NCI-H1694 treated with DMSO at 0.1 percent for 48 hours (cell line): ENCODE results near the gene SHF.
"Not testable (repeated sequence)": the region's sequence is repeated elsewhere in the genome, so short reads cannot be mapped to it uniquely, and the experiment has no call there.

Experiments used
- DNase-seq: peaks from one replicate; lab custom pipeline; 2025; lab: John Stamatoyannopoulos, UW

Gene SHF

DNA sequence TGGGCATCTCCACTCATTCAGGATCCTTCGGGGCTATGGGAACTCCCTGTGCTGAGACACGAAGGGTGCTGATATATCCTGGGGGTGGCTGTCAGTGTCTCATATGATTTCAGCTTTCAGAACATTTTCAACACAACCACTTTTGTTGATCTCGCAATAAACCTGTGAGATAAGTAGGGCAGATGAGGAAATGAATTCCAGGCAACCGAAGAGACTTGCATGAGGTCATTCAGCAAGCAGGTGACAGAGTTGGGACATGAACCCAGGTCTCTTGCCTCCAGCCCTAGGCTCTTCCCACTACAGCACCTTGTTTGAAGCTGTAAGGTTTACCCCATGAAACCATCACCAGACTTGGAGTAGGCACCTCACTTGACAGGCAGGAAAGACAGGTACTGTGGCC is 41.4 kb downstream of the SHF start:
- no peak for DNase-seq

DNA sequence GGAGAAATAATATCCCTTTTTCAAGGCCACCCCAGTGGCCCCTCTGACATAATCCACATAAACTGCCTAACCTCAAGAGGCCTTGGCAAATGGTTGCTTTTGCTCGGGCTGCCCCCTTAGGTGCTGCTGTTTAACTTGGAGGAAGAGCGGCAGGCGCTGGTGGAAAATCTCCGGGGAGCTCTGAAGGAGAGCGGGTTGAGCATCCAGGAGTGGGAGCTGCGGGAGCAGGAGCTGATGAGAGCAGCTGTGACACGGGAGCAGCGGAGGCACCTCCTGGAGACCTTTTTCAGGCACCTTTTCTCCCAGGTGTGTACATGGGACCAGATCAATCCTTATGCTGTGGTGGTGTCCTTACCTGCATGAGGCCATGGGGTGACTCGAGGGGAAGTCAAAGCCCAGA is 43.0 kb downstream of the SHF start:
- no peak for DNase-seq

DNA sequence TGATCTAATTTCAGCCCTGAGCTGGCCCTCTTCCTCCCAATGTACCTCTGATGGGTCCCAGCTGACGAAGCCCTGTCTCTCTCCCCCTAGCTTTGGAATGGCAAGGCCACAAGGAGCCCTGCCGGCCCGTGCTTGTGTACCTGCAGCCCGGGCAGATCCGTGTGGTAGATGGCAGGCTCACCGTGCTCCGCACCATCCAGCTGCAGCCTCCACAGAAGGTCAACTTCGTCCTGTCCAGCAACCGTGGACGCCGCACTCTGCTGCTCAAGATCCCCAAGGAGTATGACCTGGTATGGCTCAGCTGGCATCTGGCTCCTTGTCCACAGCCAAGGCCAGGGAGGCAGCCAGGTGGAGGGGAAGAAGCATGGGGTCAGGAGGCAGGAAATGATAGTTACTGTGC is 43.8 kb downstream of the SHF start:
- no peak for DNase-seq

DNA sequence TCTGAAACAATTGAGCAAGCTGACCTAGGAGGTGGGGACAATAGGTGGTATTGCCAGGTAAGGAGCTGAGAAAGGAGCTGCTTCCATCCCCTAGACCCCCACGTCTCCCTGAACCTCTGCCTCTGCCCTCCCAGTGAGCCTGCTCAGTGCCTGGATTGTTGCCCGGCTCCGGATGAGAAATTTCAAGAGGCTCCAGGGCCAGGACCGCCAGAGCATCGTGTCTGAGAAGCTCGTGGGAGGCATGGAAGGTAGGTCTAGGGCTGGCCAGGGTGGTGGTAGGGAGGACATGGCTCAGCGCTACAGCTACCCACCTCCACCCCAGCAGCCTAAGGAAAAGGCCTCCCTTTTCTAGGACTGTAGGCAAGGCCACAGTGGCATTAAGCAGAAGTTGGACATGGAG is 44.7 kb downstream of the SHF start:
- DNase-seq, result no peak

DNA sequence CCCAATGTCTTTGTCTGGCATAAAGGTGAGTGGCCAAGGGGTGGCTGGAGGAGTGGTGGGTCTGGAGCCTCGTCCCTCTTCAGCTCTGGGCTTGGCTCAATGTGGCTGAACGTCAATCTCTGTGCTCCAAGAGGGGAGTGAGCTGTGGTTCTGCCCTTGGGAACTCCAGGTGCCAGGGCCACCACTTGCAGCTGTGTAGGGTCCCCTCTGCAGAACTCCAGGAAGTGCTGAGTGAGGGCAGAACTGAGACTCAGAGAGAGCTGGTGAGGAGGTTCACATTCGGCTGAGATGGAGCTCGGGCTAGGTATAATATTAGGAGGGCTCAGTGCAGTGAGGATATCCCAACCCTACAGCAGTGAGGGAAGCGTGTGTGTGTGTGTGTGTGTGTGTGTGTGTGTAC is 46.4 kb downstream of the SHF start:
- DNase-seq, result no peak

DNA sequence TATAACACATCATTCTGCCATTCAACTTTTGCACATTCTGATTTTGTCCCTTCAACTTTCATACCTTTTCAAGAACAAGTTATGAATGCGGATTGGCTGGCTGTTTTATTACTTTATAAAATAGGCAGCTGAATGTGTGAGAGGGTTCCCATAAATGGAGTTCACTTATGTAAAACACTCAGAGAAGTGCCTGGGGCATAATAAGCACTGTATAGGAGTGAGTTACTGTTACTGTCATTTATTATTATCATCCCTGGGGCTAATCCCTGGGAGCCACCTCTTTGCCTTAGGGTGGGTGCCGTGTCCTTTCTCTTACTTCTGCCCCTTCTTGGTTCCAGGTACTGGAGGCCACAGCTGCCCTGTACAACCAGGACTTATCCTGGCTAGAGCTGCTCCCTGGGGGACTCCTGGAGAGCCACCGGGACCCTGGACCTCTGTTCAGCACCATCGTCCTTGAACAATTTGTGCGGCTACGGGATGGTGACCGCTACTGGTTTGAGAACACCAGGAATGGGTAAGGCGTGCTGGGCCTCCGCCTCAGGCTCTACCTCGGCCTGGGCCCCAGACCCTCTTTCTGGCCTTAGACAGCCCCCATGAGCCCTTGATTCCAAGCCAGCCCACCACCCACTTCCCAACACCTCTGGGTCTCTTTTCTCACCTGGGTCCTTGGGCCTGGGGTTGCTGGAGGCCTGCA is 47.1 kb downstream of the SHF start:
- no peak for DNase-seq

DNA sequence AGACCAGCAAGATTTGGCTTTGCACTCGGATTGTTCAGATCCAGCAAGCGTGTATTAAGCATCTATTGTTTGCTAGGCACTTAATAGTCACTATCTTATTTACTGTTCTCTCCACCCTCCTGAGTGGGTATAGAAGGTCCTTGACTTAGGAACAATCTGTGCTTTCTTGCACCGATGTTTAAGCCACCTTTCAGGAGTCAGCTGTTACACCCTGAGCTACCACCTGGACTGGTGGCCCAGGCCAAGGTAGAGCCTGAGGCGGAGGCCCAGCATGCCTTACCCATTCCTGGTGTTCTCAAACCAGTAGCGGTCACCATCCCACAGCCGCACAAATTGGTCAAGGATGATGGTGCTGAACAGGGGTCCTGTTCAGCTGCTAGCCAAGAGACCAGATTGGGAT is 48.0 kb downstream of the SHF start:
- no peak for DNase-seq

DNA sequence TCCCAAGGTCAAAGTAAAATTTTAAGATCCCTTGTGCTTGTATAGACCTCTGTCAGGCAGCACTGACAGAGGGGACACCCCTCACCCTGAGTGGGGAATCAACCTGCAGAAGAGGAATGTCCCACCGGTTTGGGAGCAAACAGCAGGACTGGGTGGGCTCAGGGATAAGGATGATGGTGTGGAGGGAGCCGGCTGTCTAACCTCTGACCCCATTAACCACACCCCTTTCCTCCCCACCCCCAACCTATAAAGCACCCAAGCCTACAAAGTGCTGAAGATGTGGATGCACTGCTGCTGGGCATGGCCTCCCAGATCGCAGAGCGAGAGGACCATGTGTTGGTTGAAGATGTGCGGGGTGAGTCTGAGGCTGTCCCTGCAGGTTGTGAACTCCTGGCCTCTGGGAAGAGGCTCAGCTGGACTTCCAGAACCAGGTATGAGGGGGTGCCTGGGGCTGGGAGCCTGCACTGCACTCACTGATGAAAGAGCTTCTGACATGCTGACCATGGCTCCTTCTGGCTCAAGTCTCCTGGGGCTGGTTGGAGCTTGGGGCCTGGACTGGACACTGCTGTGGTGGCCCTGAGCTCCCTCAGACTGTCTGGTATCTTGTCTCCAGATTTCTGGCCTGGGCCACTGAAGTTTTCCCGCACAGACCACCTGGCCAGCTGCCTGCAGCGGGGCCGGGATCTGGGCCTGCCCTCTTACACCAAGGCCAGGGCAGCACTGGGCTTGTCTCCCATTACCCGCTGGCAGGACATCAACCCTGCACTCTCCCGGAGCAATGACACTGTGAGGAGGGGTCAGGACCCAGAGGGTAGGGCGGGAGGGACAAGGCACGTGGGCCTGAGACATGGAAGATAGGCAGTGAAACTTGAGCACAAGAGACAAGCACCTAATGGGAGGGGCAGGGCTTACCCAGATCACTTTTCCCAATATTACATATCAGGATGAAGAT is 48.7 kb downstream of the SHF start:
- no peak for DNase-seq

DNA sequence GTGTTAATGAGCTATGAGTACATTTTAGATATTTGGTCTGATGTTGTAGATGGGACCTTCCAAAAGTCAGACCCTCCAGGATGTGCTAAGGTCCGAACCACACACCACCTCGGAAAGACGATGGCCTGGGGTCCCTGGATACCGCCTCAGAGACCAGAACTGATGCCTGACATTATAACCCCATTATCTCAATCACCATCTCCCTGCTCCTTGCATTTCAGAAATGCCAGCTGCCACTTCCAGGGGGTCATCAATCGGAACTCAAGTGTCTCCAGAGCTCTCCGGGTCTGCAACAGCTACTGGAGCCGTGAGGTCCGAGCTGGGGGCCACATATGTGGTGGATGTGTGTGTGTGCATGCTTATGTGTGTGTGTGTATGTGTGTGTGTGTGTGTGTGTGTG is 50.1 kb downstream of the SHF start:
- DNase-seq, result no peak

DNA sequence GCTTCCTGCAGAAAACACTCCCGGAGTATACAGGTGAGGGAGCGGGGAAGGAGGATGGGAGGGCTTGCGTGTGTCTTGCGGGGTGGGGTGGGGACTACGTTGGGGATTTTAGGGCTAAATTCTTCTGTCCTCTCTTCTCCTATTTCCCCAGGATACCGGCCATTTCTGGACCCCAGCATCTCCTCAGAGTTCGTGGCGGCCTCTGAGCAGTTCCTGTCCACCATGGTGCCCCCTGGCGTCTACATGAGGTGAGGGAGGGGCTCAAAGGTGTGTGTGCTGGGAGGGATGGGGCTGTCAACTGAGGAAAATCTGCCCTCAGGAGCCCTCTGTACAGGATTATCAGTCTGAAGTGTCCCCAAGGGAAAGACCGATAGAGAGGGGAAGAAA is 51.4 kb downstream of the SHF start:
- DNase-seq, result no peak

DNA sequence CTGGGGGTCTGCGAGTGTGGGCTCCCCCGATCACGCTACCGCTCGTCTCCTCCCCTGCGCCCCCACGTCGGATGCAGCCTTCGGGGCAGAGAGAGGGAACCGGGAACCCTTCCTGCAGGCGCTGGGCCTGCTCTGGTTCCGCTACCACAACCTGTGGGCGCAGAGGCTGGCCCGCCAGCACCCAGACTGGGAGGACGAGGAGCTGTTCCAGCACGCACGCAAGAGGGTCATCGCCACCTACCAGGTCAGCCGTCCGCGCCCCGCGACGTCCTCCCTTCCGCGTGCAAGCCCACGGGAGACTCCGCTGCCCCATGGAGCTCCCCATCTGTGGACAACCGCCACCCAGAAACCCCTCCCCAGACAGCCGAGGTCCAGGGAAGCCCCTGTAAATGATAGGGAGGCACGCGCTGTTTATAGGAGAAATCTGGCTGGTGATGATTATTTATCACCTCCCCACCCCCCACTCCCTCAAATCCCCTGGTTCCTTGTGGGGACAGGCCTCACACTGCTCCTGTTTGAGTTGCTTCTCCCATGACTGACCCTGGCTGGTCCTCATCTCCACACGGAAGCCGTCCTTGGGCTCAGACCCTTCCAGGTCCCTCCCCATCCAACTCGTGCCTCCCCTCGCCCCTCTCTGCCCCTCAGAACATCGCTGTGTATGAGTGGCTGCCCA is 51.9 kb downstream of the SHF start:
- not testable (repeated sequence) for DNase-seq

DNA sequence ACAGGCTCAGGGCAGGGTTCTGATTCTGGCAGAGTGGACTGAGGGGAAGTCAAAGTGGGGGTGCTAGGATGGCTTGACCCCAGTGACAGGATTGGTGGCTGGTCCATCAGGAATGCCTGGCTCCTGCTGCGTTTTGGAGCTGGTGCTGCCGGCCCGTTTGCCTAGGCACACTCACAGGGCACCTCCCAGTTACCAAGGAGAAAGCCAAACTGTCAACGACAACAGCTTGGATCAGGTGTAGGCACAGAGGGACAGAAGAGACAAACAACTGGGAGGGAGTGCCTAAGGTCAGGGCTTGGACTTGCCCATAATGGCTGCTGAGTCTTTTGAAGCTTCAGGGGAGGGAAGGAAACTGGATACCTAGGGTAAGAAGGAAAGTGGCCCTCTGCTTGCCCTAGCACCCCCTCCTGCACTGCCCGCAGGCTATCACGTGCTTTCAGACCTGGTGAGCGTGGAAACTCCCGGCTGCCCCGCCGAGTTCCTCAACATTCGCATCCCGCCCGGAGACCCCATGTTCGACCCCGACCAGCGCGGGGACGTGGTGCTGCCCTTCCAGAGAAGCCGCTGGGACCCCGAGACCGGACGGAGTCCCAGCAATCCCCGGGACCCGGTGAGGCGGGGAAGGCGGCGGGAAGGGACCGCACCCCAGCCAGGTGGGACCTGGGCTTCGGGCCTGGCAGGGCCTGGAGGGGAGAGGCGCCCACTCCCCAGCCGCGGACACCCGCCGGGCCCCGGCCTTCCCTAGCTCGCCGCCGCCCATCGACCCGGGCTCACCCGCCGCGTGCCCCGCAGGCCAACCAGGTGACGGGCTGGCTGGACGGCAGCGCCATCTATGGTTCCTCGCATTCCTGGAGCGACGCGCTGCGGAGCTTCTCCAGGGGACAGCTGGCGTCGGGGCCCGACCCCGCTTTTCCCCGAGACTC is 52.8 kb downstream of the SHF start:
- DNase-seq, result no peak

DNA sequence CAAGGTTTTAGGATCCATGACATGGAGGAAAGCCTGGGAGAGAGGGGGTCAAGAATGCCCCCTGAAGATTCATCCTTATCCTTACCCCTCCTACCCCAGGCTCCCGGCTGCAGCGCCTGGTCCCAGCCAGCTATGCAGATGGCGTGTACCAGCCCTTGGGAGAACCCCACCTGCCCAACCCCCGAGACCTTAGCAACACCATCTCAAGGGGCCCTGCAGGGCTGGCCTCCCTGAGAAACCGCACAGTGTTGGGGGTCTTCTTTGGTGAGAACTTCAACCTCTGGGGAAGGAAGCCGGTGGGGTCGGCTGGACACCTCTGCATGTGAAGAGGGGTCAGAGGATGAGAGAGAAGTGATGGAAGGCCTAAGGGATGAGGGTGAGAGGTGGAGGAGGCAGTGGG is 53.7 kb downstream of the SHF start:
- DNase-seq, result no peak

DNA sequence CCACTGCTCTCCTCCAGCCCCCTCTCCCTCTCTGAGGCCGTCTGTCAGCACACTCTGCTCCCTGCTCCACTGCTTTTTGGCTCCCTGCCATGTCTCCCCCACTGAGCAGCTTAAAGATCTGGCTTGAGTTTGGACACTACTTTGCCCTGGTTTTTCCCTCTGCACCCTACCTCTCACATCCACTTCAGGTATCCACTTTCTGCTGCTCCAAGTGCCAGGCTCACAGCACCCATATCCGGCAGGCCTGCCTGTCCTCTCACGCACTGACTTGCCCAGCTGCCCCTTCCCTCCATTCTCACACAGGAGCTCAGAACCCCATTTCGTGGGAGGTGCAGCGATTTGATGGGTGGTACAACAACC is 54.2 kb downstream of the SHF start:
- DNase-seq, result peak; percentile 20

DNA sequence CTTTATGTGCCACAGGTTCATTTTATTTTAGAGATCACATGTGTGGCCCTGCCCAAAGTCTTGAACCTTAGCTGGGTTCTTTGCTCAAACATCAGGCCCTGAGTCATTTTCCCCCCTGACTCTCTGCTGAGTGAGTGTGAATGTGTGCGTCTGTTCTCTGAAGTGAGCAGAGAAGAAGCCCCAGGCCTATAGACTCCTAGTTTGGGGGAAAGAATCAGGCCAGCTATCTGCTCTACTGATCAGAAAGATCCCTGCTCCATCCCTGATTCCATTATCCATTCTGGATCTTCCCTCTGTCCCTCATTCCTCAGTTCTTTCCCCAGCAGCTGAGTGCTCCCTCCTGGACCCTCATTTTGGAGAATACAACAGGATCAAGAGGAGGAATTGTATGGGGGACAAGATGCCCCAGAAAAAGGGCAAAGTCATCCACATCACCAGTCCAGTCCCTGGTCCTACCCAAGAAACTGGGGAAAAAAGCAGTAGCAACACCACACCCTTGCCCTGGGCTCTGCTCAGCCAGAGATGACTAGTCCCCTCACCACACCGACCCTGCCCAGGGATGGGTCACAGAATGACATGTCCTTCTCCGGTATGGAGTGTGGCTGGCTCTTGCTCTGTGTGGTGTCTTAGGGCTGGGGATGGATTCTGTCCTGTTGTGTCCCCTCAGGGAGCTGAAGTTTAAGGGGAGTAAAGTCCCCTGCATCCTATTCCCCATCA is 54.8 kb downstream of the SHF start:
- DNase-seq, result no peak

DNA sequence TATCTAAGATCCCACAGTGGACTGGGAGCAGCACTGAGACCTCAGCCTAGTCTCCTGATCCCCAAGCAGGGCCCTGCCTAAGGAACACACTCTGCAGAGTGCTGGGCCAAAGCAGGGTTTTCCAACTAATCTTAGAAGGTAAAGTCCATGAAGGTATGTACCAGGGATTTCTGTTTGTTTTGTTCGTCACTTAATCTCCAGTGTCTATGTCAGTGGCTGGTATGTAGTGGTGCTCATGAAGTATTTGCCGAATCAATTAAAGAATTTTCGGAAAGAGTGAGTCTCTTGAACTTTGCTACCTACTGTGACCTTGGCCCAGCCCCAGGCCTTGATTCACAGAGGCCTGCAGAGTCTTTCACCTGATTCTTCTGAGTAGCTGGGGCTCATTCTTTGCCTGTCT is 56.3 kb downstream of the SHF start:
- DNase-seq, result no peak

DNA sequence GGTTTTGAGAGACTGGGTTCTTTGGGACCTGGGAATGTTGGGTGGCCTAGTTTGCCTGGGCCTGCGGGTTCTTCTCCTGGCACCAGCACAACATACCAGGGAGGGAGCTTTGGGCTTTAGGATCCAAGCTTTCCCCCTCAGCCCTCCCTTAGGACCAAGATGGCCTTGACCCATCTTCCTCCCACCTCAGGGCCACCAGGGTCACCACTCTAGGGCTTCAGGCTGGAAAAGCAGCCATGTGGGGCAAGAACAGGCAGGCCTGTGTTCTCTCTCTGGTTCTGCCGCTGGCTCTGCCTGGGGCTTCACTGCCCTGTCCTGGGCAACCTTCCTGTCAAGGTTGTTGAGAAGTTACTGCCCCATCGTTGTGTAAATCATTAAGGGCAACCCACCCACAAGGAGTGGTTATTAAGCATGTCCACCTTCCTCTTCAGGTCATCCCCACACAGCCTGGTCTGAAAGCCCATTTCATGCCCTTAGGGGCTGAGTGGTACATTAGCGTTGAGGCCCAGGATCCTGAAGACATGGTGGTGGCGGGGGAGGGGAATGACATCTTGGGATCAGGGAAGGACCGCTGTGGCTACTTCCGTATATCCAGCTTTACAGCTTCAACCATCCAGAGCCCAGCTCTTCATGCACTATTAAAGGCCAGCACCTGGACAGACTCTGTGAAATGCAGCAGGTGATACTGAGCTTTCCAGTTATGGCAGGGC is 57.3 kb downstream of the SHF start:
- no peak for DNase-seq

DNA sequence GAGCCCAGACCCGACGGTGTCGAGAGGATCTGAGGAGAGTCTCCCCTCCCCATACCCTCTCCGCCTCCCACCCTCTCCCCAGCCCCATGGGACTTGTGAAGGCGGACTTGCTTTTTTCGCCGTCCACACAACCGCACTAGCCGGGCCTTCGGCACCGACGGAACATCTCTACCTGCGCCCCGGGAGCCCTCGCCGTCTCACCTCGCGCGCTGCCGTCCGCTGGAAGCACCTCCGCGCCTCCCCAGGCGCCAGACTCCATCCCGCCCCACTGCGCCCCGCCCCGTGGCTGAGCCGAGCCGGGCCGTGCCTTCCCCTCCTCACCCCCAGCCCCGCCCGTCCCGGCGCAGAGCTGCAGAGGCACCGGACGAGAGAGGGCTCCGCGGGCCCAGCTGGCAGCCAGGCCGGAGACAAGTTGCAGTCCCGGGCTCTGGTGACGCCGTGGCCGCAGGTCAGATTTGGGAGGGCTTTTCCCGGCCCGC is 58.1 kb downstream of the SHF start, which contains the start of the genes DUOX1 and DUOXA1:
Gene DUOX1, plus strand, starts transcription at position 344 of the 479 bp plus-strand sequence. CDS start 1,973 bp downstream, outside the sequence.
Gene DUOXA1, minus strand, starts transcription at position 229 of the 479 bp plus-strand sequence. CDS start 6,865 bp downstream, outside the sequence.
- no peak for DNase-seq

DNA sequence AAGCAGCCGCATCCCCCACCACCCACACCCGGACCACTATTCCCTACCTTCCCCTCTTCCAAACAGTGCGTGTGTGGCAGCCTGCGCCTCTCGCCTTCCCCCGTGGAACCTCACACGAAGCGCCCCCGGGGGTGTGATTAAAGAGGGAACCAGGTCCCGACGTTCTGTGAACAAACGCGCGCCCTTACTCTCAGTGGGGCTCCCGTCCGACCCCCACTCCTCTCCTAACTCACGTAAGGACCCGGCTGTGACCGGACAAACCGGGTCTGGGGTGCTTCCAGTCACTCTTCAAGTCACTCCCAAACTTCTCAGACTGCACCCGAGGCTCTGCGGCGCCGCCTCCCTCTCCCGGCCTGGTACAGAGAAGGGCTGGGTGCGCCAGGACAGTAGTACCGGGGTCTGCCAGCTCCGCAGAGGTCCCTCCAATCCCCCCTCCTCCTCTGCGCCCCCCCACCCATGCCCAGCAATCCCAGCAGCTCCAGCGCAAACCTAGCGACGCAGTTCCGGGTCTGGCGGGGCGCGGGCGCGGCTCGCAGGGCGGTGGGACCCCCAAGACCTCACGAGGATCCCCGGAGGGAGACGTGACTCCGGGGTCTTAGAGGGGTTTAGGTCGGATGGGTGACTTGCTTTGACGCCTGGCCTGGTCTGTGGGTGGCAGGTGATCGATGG is 58.7 kb downstream of the SHF start:
- no peak for DNase-seq
